Activated CD8-positive, alpha-beta memory T cell treated with anti-CD3 and anti-CD28 coated beads, Interleukin-2, amount 10 ng/mL, durations not matched to agents 7 days and 5 days (primary cell): Measurements from ENCODE around the gene ZNF225. TPM values are rescaled to one million over a fixed set of nuclear protein-coding genes. Genes with fewer than 3 reads are reported as not detected.

Source experiments
- ATAC-seq: fragments of 150-1000 bp; cut with Tn5 transposase; one replicate; pipeline ENCODE4 v1.10.0; 2021; ENCODE audit warnings: moderate library complexity
- CTCF ChIA-PET: fragments of 350-600 bp; sonication (Branson Sonifier 250); formaldehyde crosslinking; loops from one replicate; lab custom pipeline; 2021; ENCODE audit warnings: antibody characterized with exemption; lab: Charles Lee
- DNase-seq: peaks from one replicate; pipeline ENCODE4 v3.0.0-alpha.2; 2020
- H3K27ac Mint-ChIP-seq: one replicate; pipeline ENCODE4 v1.8.0; 2021; ENCODE audit warnings: mild to moderate bottlenecking, mixed read lengths
- H3K27me3 Mint-ChIP-seq: one replicate; pipeline ENCODE4 v1.8.0; 2021; ENCODE audit warnings: mixed read lengths
- H3K36me3 Mint-ChIP-seq: one replicate; pipeline ENCODE4 v1.8.0; 2021; ENCODE audit warnings: mild to moderate bottlenecking, mixed read lengths
- H3K4me1 Mint-ChIP-seq: one replicate; pipeline ENCODE4 v1.8.0; 2021; ENCODE audit warnings: mixed read lengths
- H3K4me3 Mint-ChIP-seq: one replicate; pipeline ENCODE4 v1.8.0; 2021; ENCODE audit warnings: mild to moderate bottlenecking, moderate library complexity, mixed read lengths
- H3K9me3 Mint-ChIP-seq: one replicate; pipeline ENCODE4 v1.8.0; 2022; ENCODE audit warnings: low read depth, mixed read lengths
- total RNA-seq, 2 experiments: library from RNA; stranded (reverse); gene quantifications; one replicate each; pipeline ENCODE4 v1.2.3, GENCODE V29; 2021

The ZNF225 gene
- total RNA-seq, 2 experiments from 2014 or later: 4.2 to 6.2 TPM

DNA sequence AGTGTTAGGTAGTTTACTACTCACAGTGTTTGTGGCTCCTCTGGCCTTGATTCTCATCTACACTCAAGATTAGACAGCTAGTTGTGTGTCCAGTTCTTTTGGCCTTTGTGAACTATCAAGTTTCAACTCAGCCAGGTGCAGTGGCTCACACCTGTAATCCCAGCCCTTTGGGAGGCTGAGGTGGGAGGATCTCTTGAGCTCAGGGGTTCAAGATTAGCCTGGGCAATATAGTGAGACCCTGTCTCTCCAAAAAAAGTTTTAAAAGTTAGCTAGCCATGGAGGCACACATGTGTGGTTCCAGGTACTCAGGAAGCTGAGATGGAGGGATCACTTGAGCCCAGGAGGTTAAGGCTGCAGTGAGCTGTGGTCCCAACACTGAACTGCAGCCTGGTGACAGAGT is 67.8 kb downstream of the ZNF225 start:
- Mint-ChIP-seq H3K4me3 (no peak overlapping the region), H3K27ac (no peak overlapping the region), H3K36me3 (peaks cover 26% of the 10 kb centered on the region), H3K27me3 (no peaks in the 10 kb centered on the region), H3K9me3 (peaks cover 37% of the 10 kb centered on the region), H3K4me1 (no peaks in the 10 kb centered on the region)
- ATAC-seq (no peak), DNase-seq (no peak)
- CTCF ChIA-PET: no interaction called here

DNA sequence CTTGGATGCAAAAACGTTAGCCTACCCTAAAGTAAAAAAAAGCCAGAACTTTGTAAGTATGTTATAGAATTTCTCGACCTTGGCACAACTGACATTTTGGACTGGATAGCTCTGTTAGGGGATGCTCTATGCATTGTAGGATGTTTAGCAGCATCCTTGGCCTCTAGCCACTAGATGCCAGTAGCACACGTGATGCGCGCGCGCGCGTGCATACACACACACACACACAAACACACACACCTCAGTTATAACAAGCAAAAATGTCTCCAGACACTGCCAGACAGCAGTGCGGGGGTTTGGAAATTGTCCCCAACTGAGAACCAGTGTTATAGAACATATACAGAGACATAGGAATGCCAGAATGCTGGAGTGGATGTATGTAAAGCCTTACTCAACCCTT is 68.9 kb downstream of the ZNF225 start:
- no peak overlapping the region for H3K27ac Mint-ChIP-seq
- ATAC-seq: no peak
- no peak for DNase-seq
- H3K36me3 Mint-ChIP-seq: peaks cover 14% of the 10 kb centered on the region
- H3K4me3 Mint-ChIP-seq: no peak overlapping the region
- H3K9me3 Mint-ChIP-seq: peaks cover 27% of the 10 kb centered on the region
- H3K4me1 Mint-ChIP-seq: no peaks in the 10 kb centered on the region
- CTCF ChIA-PET: no interaction called here
- no peaks in the 10 kb centered on the region for H3K27me3 Mint-ChIP-seq

Other genes with a start within 250 kb of the ZNF225 start
- 1 to 10 TPM in 1 of 2 experiments, under 1 TPM in 1; 0.89 to 1.7 TPM for gene ZNF404, start 229.4 kb upstream of the ZNF225 start, total RNA-seq
- 10 to 100 TPM; 17.1 to 17.9 TPM for gene ZNF45, start 178.1 kb upstream of the ZNF225 start, total RNA-seq
- gene ZNF221, start 162.2 kb upstream of the ZNF225 start, total RNA-seq: 1 to 10 TPM; 2.1 to 2.5 TPM
- gene ZNF155, start 129.2 kb upstream of the ZNF225 start, total RNA-seq: 1 to 10 TPM; 7.1 to 7.3 TPM
- 1 to 10 TPM; 4.8 to 5.1 TPM for gene ZNF230, start 110.4 kb upstream of the ZNF225 start, total RNA-seq
- gene ZNF222, start 88.0 kb upstream of the ZNF225 start, total RNA-seq: 1 to 10 TPM; 2.3 to 3.0 TPM
- gene ZNF223, start 61.4 kb upstream of the ZNF225 start, total RNA-seq: under 1 TPM; 0.19 to 0.20 TPM
- gene ZNF284, start 41.2 kb upstream of the ZNF225 start, total RNA-seq: 1 to 10 TPM; 2.2 to 2.4 TPM
- gene ZNF224, start 19.0 kb upstream of the ZNF225 start, total RNA-seq: 10 to 100 TPM; 28.7 to 32.6 TPM
- 10 to 100 TPM; 10.1 to 12.2 TPM for gene ZNF234, start 28.2 kb downstream of the ZNF225 start, total RNA-seq
- gene ZNF226, start 51.7 kb downstream of the ZNF225 start, total RNA-seq: 10 to 100 TPM; 13.1 to 15.2 TPM
- 10 to 100 TPM; 28.6 to 29.4 TPM for gene ZNF227, start 99.1 kb downstream of the ZNF225 start, total RNA-seq
- under 1 TPM; 0.23 to 0.91 TPM for gene ZNF233, start 146.5 kb downstream of the ZNF225 start, total RNA-seq
- 1 to 10 TPM; 6.8 to 7.1 TPM for gene ZNF235, start 191.6 kb downstream of the ZNF225 start, total RNA-seq
- gene ZNF112, start 243.3 kb downstream of the ZNF225 start, total RNA-seq: not detected